HepG2 (cell line): Measurements from ENCODE around the gene DGCR6L. TPM values are rescaled to one million over a fixed set of nuclear protein-coding genes. Genes with fewer than 3 reads are reported as not detected.
"Not testable (repeated sequence)": the region's sequence is repeated elsewhere in the genome, so short reads cannot be mapped to it uniquely, and the experiment has no call there.

Source experiments
- ATAC-seq: fragments of 200-7000 bp; cut with Tn5 transposase; 3 replicates; pipeline ENCODE4 v1.9.1; 2020; ENCODE audit warnings: mild to moderate bottlenecking, moderate library complexity
- BruUV-seq: library from RNA; stranded (reverse); fragments of 400-500 nt; replicated peaks from 2 replicates; lab custom pipeline; 2021; lab: Mats Ljungman, UMichigan
- CTCF ChIA-PET: fragments of 300-600 bp; formaldehyde crosslinking; extraction: SDS; loops from one replicate; lab custom pipeline; 2021; ENCODE audit warnings: low total read pairs, inconsistent platforms, low intra/inter-chr PET ratio; lab: Yijun Ruan, JAX
- POLR2A ChIA-PET: fragments of 350-600 bp; sonication (Branson Sonifier 250); formaldehyde crosslinking; loops from one replicate; lab custom pipeline; 2020; ENCODE audit warnings: antibody characterized with exemption, inconsistent platforms; lab: Yijun Ruan, JAX
- DNase-seq: peaks from one replicate; pipeline ENCODE4 v3.0.0-alpha.2; 2015; ENCODE audit warnings: low spot score
- FAIRE-seq: peaks from 3 replicates; lab custom pipeline; 2011; peaks lifted over from hg19 to GRCh38; lab: Jason Lieb, UNC
- H2AFZ ChIP-seq: one replicate; pipeline ENCODE4 v1.6.1; 2011; ENCODE audit warnings: low read length, inconsistent platforms
- H3K27ac ChIP-seq: fragments of 300-600 bp; 3 replicates; pipeline ENCODE4 v1.8.0; 2011; ENCODE audit warnings: mixed run types, mild to moderate bottlenecking, mixed read lengths, low read length, inconsistent platforms; ENCODE audit not compliant: insufficient read depth; ENCODE audit errors: extremely low read length
- H3K27me3 ChIP-seq, 2 experiments: fragments of 200-600 bp in 1 of 2; 2 replicates in 1 of 2; 3 replicates in 1 of 2; pipeline versions ENCODE4 v1.6.0 to v1.8.0; 2011; ENCODE audit warnings: low read length in 2 of 2, mild to moderate bottlenecking in 2 of 2, moderate library complexity in 2 of 2, inconsistent platforms in 1 of 2; ENCODE audit not compliant: insufficient read depth in 2 of 2, control insufficient read depth in 1 of 2
- H3K36me3 ChIP-seq, 2 experiments: fragments of 200-600 bp in 1 of 2; replicated peaks in 1 of 2; 2 replicates in 1 of 2; 3 replicates in 1 of 2; pipeline versions ENCODE4 v1.5.1 to v1.8.0; 2011; ENCODE audit warnings: low read length in 2 of 2, inconsistent platforms in 1 of 2; ENCODE audit not compliant: insufficient read depth in 2 of 2, control insufficient read depth in 1 of 2
- H3K4me1 ChIP-seq: 2 replicates; pipeline ENCODE4 v1.5.1; 2012; ENCODE audit warnings: low read length, inconsistent platforms; ENCODE audit not compliant: insufficient read depth
- H3K4me2 ChIP-seq: 2 replicates; pipeline ENCODE4 v1.6.0; 2011; ENCODE audit warnings: low read depth, low read length, inconsistent platforms
- H3K4me3 ChIP-seq, 3 experiments: fragments of 200-600 bp in 1 of 3; sonication (generic), shearing (Covaris generic) in 1 of 3; replicated peaks in 1 of 3; 2 replicates each; pipeline ENCODE4 v1.5.1; 2011 to 2016; ENCODE audit warnings: low read length in 3 of 3, inconsistent platforms in 2 of 3, low read depth in 2 of 3, mild to moderate bottlenecking in 2 of 3, control low read depth in 1 of 3, mixed read lengths in 1 of 3; ENCODE audit not compliant: insufficient read depth in 1 of 3
- H3K79me2 ChIP-seq: one replicate; pipeline ENCODE4 v1.6.1; 2011; ENCODE audit warnings: low read length, inconsistent platforms; ENCODE audit not compliant: insufficient read depth
- H3K9ac ChIP-seq: 2 replicates; pipeline ENCODE4 v1.6.0; 2011; ENCODE audit warnings: mild to moderate bottlenecking, low read depth, low read length, inconsistent platforms; ENCODE audit not compliant: insufficient read depth
- H3K9me3 ChIP-seq: 2 replicates; pipeline ENCODE4 v1.5.1; 2012; ENCODE audit warnings: mild to moderate bottlenecking, low read length
- H4K20me1 ChIP-seq: 2 replicates; pipeline ENCODE4 v1.6.0; 2011; ENCODE audit warnings: inconsistent platforms, mild to moderate bottlenecking, low read length, moderate library complexity; ENCODE audit not compliant: insufficient read depth
- ZFP36L1 ChIP-seq: sonication (generic); formaldehyde crosslinking; IDR thresholded peaks from 2 replicates; pipeline ENCODE4 v1.8.0; 2022; ENCODE audit warnings: mild to moderate bottlenecking, missing genetic modification reagents, moderate library complexity
- WGBS: methylation state at CpG from one replicate; pipeline ENCODE4 v1.1.6; 2017; ENCODE audit warnings: low lambda C conversion rate; 5-methylcytosine and 5-hydroxymethylcytosine counted together
- in situ Hi-C: cut with HindIII; loops from 2 replicates; pipeline ENCODE4 v1.10.0; 2017; ENCODE audit warnings: low pct_unique_long_range_greater_than_20kb; ENCODE audit not compliant: extremely low pct_ligation_motif_present
- intact Hi-C: fragments of 100-400 bp; cut with micrococcal nuclease; formaldehyde crosslinking; loops from one replicate; pipeline ENCODE4 v1.10.0; 2022; ENCODE audit not compliant: unreplicated experiment
- polyA plus RNA-seq, 8 experiments: library from polyadenylated mRNA; depleted of rRNA in 3 of 8; stranded (reverse) in 7 of 8; unstranded in 1 of 8; fragments of >200 nt; fragmentation: Illumina TruSeq in 4 of 8; extraction: Trizol in 4 of 8; gene quantifications; 2 replicates each; pipeline versions ENCODE4 v1.2.1 to v1.2.3, GENCODE V29; 2011 to 2016; ENCODE audit warnings: low read depth in 4 of 8, missing spikeins in 1 of 8, mixed read lengths in 1 of 8; ENCODE audit not compliant: insufficient read depth in 1 of 8
- total RNA-seq, 5 experiments: library from RNA; depleted of rRNA; stranded (reverse); fragments of >200 nt; fragmentation: Illumina TruSeq; extraction: Trizol; gene quantifications; 2 replicates each; pipeline ENCODE4 v1.2.3, GENCODE V29; 2016; ENCODE audit warnings: low read depth in 1 of 5

DGCR6L gene
- total and polyA plus RNA-seq, 2 of the 13 experiments (the other 11 are each of a cell fraction or from before 2014, with no cell fraction given): 17.5 to 35.3 TPM

DNA sequence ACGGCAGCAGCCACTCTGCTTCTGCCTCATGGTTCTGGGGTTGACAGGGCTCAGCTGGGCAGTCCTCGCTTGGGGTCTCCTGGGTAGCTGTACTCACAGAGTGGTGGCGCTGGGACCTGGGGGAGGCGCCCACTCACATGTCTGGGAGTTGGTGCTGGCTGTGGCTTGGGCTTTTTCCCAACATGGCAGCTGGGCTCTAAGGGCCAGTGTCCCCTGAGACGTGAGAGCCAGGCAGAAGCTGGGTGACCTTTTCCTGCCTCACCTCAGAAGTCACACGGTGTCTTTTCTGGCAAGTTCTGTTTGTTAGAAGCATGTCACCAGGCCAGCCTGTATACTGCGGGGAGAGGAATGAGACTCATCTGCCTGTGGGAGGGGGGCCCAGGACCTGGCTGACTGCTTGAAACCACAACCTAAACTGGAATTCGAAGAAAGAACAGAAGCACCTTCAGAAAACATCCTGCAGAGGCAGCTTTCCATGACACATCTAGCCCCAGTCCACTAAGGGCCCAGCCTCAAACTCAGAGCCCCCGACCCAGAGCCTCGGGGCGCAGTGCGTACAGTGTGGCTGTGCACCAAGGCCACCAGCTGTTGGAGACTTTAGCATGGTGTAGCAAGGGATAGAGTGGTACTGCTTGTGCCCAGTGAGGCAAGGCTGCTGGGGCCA is 14.5 kb downstream of the DGCR6L start:
- intact Hi-C loops, POLR2A ChIA-PET, H3K4me3 ChIP-seq, FAIRE-seq, ATAC-seq, H3K9ac ChIP-seq, H3K36me3 ChIP-seq, BruUV-seq, H4K20me1 ChIP-seq, H3K79me2 ChIP-seq, H3K4me2 ChIP-seq, H3K9me3 ChIP-seq, DNase-seq, in situ Hi-C loops, H2AFZ ChIP-seq, H3K4me1 ChIP-seq, H3K27ac ChIP-seq, CTCF ChIA-PET: not testable (repeated sequence)
- 45% methylated on average over 6 of the region's 12 CpGs for WGBS
- H3K27me3 ChIP-seq: peaks cover 1 to 21% of the 10 kb centered on the region in 2 experiments; a peak in 4 of 5 replicates

DNA sequence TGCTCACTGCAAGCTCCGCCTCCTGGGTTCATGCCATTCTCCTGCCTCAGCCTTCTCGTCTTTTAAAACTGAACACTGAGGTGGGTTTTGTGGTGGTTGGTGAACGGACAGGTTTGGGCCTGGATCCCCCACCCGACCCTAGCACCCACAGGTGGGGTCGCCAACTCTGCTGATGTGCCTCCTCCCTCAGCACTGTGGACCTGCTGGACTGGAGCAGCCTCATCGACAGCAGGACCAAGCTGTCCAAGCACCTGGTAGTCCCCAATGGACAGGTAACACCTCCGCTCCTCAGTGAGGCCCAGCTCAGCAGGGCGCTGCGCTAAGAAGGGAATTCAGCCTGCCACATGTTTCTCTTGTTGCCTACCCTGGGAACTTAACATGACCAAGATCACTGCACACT is 15.2 kb downstream of the DGCR6L start:
- Histone ChIP-seq H2AFZ (no peak overlapping the region), H3K9ac (no peak overlapping the region), H3K4me1 (no peaks in the 10 kb centered on the region), H3K4me2 (no peak overlapping the region), H3K27ac (no peak overlapping the region), H3K79me2 (no peaks in the 10 kb centered on the region), H3K9me3 (no peaks in the 10 kb centered on the region), H3K27me3 (peaks cover 1 to 28% of the 10 kb centered on the region in 2 experiments; a peak in 4 of 5 replicates), H3K36me3 (no peaks in the 10 kb centered on the region), H3K4me3 (no peak overlapping the region), H4K20me1 (no peaks in the 10 kb centered on the region)
- 41% methylated on average over 6 of the region's 9 CpGs for whole genome bisulfite sequencing
- ChIA-PET CTCF (no interaction called here), POLR2A (no interaction called here)
- DNase-seq (no peak), ATAC-seq (no peak), FAIRE-seq (no peak)
- in situ Hi-C loops: no loop called here
- no peak for TF ChIP-seq ZFP36L1 (CRISPR knock-in tag)
- BruUV-seq: no TSS peak
- intact Hi-C loops: no loop called here

DNA sequence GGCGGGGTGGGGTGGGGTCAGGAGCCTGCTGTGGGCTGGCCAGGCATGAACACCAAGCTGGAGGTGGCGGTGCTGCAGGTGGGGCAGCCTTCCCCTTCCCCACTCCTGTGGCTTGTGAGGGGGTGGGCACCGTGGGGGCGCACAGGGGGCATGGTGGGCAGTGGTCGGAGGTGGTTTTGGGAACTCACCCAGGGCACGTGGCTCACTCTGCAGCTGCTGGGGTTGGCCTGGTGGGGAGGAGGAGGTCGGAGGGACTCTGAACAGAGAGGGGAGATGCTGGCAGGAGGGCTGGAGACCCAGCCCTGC is 16.7 kb downstream of the DGCR6L start:
- POLR2A ChIA-PET, H3K79me2 ChIP-seq, intact Hi-C loops, BruUV-seq, H2AFZ ChIP-seq, H3K9ac ChIP-seq, H3K9me3 ChIP-seq, H3K4me2 ChIP-seq, H3K27ac ChIP-seq, CTCF ChIA-PET, H4K20me1 ChIP-seq, in situ Hi-C loops, H3K4me1 ChIP-seq, ATAC-seq, H3K36me3 ChIP-seq, DNase-seq, H3K4me3 ChIP-seq, FAIRE-seq: not testable (repeated sequence)
- 0% methylated on average over 2 of the region's 7 CpGs for WGBS
- H3K27me3 ChIP-seq: peaks cover 2 to 40% of the 10 kb centered on the region in 2 experiments
